Measurements from ENCODE around the gene HOXA3. TPM values are rescaled to one million over a fixed set of nuclear protein-coding genes. Genes with fewer than 3 reads are reported as not detected.

The HOXA3 gene
- total and polyA plus RNA-seq, 2 of the 8 experiments (the other 6 are each of a cell fraction or from before 2014, with no cell fraction given) = not detected

DNA sequence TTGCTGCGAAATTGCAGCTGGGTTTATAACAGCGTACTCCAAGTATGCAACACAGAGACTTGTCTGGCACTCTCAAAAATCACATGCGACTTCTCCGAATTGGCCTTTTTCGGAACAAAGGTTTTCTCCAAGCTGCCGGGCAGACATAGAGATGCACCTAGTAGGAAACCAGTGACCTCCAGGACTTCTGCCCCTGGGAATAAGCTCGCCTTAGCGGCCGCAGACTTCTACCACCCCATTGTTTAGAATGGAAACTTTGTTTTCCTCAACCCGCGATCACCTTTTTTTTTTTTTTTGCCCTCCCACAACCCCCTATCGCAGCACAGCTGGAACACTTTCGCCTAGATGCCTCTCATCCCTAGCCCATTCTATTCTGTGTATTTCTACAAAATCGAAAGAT lies 26.6 kb upstream of the HOXA3 start (continued):
- TF ChIP-seq CTCF (IDR thresholded peaks at IDR 0.05; ENCODE audit: control extremely low read depth in 1 of 3, insufficient read depth in 1 of 3, low read depth in 1 of 3, low read length in 3 of 3) (no peak), CBX5 (IDR thresholded peaks at IDR 0.05; ENCODE audit: low read depth, low read length) (no peak), CHD2 (IDR thresholded peaks at IDR 0.05; ENCODE audit: low read length) (no peak), RNF2 (IDR thresholded peaks at IDR 0.05; ENCODE audit: borderline replicate concordance, low read depth, low read length, missing control alignments, poor library complexity, severe bottlenecking) (peak; percentile 69), BACH1 (IDR thresholded peaks at IDR 0.05; ENCODE audit: low read length) (no peak)
